D721Med (cell line): ENCODE measurements around the gene MTHFD1L.

ENCODE experiments used
- DNase-seq: peaks from one replicate; pipeline ENCODE4 v3.0.0; 2011; ENCODE audit warnings: low spot score; ENCODE audit not compliant: insufficient read length
- FAIRE-seq: peaks from 2 replicates; lab custom pipeline; 2011; peaks lifted over from hg19 to GRCh38; lab: Jason Lieb, UNC
- TF ChIP-seq, protein P1 (sequence below): IDR thresholded peaks from 2 replicates; pipeline ENCODE4 v1.5.1; 2012; ENCODE audit warnings: mild to moderate bottlenecking, control low read depth; ENCODE audit not compliant: insufficient read depth; ENCODE audit errors: missing control alignments

MTHFD1L gene

DNA sequence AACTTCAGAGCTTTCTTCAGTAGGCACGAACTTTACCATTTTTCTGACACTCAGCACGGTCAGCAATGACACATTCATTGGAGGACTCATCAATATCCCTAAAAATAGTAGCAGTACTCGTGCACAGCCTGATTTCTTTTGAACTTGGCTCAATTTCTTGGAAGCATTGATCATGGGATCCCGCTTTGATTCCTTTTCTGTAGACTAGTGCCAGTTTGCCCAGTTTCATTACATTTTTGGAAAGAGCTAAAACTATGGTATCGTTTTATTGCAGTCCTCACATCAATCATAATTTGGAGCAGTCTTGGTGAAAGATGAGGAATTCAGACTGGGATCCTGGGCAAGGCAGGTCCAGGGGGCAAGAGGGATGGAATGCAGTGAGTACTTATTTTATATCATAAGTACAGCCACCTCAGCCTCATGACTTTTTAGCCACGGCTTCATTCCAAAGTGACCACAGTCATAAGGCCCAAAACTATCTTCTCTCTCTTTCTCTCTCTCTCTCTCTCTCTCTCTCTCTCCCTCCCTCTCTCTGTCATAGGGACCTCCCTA lies 203.3 kb downstream of the MTHFD1L start:
- DNase-seq (no peak), FAIRE-seq (no peak)
- TF ChIP-seq, protein P1, sequence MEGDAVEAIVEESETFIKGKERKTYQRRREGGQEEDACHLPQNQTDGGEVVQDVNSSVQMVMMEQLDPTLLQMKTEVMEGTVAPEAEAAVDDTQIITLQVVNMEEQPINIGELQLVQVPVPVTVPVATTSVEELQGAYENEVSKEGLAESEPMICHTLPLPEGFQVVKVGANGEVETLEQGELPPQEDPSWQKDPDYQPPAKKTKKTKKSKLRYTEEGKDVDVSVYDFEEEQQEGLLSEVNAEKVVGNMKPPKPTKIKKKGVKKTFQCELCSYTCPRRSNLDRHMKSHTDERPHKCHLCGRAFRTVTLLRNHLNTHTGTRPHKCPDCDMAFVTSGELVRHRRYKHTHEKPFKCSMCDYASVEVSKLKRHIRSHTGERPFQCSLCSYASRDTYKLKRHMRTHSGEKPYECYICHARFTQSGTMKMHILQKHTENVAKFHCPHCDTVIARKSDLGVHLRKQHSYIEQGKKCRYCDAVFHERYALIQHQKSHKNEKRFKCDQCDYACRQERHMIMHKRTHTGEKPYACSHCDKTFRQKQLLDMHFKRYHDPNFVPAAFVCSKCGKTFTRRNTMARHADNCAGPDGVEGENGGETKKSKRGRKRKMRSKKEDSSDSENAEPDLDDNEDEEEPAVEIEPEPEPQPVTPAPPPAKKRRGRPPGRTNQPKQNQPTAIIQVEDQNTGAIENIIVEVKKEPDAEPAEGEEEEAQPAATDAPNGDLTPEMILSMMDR = no peak

DNA sequence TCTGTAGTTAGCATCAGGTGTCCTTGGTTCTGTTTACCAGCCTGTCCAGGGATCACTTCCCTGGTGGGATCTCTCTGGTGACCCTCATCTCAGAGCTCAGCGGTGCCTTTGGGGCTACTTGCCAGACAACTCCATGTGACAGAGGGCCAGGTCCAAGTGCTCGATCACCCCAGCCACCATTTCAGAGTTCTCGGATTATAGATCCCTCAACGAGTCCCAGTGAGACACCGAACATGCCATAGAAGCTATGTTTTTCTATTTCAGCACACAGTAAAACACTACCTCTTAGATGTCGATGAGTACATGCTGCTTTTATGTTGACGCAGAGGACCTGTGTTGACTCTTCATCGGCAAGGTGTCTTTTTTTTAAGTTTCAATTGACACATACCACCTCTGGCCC lies 204.1 kb downstream of the MTHFD1L start:
- no peak for DNase-seq
- TF ChIP-seq, protein P1 = no peak
- FAIRE-seq = no peak

DNA sequence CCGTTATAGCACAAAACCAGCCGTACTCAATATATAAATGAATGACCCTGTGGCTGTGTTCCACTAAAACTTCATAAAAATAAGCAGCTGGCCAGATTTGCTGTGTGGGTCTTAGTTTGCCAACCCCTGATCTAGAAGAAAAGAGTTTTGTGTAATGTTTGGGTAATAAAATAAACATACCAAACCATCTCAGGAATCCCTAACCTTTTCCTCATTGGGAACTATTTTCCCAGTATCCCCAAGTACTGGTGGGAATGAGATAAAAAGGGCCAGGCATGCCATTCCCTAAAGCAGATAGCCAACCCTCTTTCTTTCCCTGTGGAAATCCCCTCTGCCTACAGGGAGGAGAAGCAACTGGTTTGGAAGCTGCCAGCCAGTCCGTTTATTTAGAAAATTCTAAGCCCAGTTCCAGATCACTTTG lies 205.1 kb downstream of the MTHFD1L start:
- DNase-seq = no peak
- FAIRE-seq = no peak
- TF ChIP-seq, protein P1 = no peak

DNA sequence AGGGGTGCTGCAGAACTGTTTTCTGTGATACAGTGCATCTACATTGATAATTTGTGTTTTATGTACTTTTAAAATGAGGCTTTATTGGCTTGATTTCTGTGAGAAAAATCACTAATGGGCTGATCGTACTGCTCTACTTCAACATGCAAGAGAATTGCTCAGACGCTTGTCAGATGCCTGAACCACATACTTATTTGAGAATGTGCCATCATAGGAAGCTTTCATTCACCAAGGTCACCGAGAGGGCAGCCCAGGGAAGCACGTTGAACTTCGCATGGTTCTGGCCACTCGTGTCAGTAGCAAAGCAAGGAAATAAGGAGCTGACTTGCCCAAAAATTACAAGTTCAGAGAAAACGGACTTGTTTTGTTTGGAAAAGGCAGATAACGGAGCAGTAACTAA lies 205.8 kb downstream of the MTHFD1L start:
- TF ChIP-seq, protein P1 = no peak
- FAIRE-seq (no peak), DNase-seq (no peak)

DNA sequence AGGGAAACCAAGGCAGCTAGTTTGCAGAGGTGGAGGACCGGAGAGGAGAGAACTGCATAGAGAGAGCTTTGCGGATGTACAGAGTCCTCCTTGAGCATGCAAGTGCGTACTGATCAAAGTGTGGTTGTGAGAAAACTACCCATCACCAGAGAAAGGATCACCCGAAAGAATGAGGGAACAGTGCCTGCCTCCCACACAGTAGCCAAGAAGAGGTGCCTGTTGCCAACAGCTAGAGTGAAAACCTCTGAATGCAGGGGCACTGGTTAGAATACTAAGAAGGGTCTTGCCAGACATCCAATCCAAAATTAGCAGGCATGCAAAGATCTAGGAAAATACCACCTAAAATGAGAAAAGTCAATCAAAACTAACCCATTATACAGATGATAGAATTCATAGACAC lies 207.6 kb downstream of the MTHFD1L start:
- FAIRE-seq (no peak), DNase-seq (no peak)
- TF ChIP-seq, protein P1 = no peak

DNA sequence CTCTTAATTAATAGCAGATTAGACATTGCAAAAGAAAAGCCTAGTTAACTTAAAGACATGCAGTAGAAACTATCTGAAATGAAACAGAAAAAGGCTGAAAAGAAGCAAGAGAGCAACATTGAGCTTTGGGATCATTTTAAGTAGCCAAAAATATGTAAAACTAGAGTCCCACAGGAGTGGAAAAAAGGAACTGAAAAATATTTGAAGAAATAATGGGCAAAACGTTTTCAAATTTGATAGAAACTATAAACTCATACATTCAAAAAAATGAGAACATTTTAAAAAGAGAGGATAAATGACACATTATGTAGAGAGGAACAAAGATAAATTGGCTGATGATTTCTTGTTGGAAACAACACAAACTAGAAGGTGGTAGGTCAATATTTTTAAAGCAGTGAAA lies 208.2 kb downstream of the MTHFD1L start:
- TF ChIP-seq, protein P1 = no peak
- FAIRE-seq (no peak), DNase-seq (no peak)

DNA sequence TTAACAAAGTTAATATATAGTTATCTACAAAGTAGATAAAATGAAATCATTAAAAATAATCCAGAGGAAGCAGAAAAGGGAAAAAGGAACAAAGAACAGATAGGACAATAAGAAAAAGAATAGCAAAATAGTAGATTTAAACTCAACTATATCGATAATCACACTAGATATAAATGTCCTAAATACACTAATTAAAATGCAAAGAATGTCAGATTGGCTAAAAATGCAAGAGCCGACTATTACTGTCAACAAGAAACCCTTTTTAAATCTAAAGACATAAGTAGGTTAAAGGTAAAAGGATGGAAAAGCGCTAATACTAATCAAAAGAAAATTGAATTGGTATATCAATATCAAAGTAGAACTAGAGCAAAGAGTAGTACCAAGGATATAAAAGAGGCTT lies 209.5 kb downstream of the MTHFD1L start:
- FAIRE-seq = no peak
- TF ChIP-seq, protein P1 = no peak
- no peak for DNase-seq
